Esophagus squamous epithelium (tissue), 4 donors: ENCODE results near the gene LRRC2.

ENCODE experiments used
- POLR2A ChIP-seq, 4 donors: fragments of 450-650 bp; IDR thresholded peaks; one replicate each; pipeline ENCODE4 v1.6.1; 2017; ENCODE audit warnings: antibody characterized with exemption in 4 of 4, mild to moderate bottlenecking in 4 of 4, moderate library complexity in 3 of 4
- TF ChIP-seq, protein P1 (sequence below), 6 experiments: fragments of 450-650 bp in 4 of 6; fragments of 200-600 bp in 2 of 6; sonication (generic) in 2 of 6; IDR thresholded peaks; one replicate each; pipeline ENCODE4 v1.5.1; 2016 to 2019; ENCODE audit warnings: antibody characterized with exemption in 6 of 6, mild to moderate bottlenecking in 4 of 6, moderate library complexity in 4 of 6

DNA sequence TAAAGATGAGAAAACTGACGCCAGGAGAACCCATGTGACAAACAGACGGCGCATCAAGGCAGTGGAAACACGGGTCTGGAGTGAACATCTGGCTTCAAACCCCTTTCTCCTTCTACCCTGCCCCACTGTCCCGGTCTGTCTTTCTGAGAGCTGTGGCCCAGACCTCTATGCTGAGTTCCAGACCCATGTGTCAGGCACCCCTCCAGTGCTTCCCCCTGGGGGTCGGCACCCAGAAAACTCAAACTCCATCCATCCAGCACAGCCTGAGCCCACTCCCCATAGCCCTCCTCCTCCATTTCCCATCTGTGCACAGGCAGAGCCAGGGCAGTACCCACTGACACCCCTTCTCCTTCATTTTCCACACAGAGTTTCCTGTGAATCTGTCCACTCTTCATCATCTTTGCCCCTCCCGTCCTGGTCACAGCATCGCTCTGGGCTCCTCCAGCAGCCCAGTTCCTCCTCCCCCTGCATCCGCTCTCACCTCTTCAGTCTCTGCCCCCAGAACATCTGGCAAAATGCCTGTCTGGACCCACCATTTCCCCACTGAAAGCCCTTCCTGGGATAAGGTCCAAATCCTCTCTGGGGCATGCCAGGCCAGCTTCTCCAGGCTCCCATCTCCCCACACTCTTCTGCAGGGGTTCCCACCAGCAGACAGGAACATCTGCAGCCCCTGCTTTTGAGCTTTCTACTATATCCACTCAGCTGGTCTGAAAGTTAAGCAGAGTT, 49.1 kb upstream of the LRRC2 start:
- TF ChIP-seq, protein P1, sequence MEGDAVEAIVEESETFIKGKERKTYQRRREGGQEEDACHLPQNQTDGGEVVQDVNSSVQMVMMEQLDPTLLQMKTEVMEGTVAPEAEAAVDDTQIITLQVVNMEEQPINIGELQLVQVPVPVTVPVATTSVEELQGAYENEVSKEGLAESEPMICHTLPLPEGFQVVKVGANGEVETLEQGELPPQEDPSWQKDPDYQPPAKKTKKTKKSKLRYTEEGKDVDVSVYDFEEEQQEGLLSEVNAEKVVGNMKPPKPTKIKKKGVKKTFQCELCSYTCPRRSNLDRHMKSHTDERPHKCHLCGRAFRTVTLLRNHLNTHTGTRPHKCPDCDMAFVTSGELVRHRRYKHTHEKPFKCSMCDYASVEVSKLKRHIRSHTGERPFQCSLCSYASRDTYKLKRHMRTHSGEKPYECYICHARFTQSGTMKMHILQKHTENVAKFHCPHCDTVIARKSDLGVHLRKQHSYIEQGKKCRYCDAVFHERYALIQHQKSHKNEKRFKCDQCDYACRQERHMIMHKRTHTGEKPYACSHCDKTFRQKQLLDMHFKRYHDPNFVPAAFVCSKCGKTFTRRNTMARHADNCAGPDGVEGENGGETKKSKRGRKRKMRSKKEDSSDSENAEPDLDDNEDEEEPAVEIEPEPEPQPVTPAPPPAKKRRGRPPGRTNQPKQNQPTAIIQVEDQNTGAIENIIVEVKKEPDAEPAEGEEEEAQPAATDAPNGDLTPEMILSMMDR (IDR thresholded peaks at IDR 0.05), result no peak
- TF ChIP-seq POLR2A (IDR thresholded peaks at IDR 0.05), result no peak
